Caco-2 (cell line): Measurements from ENCODE around the gene TNS4. TPM values are rescaled to one million over a fixed set of nuclear protein-coding genes. Genes with fewer than 3 reads are reported as not detected.

Experiments
- BruUV-seq: library from RNA; stranded (reverse); fragments of 400-500 nt; replicated peaks from 2 replicates; lab custom pipeline; 2021; lab: Mats Ljungman, UMichigan
- CTCF ChIA-PET: fragments of 300-600 bp; sonication (Branson Sonifier 250); formaldehyde crosslinking; loops from one replicate; lab custom pipeline; 2022; ENCODE audit warnings: antibody characterized with exemption; lab: Charles Lee
- POLR2A ChIA-PET: fragments of 300-600 bp; sonication (Branson Sonifier 250); formaldehyde crosslinking; loops from one replicate; lab custom pipeline; 2022; ENCODE audit warnings: antibody characterized with exemption; lab: Charles Lee
- DNase-seq, 2 experiments: peaks; one replicate each; pipeline versions ENCODE4 v3.0.0 to v3.0.0-alpha.2; 2020 to 2022
- H3K27me3 ChIP-seq: replicated peaks from 2 replicates; pipeline ENCODE4 v1.6.0; 2011; ENCODE audit warnings: low read length; ENCODE audit not compliant: control insufficient read depth, insufficient read depth
- H3K36me3 ChIP-seq: 2 replicates; pipeline ENCODE4 v1.5.1; 2011; ENCODE audit warnings: low read length; ENCODE audit not compliant: control insufficient read depth, insufficient read depth
- H3K4me1 ChIP-seq: fragments of 250-450 bp; sonication (Bioruptor Pico); 2 replicates; pipeline ENCODE4 v1.5.1; 2020; ENCODE audit warnings: mild to moderate bottlenecking
- H3K4me3 ChIP-seq: 2 replicates; pipeline ENCODE4 v1.5.1; 2011; ENCODE audit warnings: low read depth, mild to moderate bottlenecking, control low read depth, low read length
- H3K9me3 ChIP-seq: fragments of 250-450 bp; sonication (Bioruptor Pico); 2 replicates; pipeline ENCODE4 v1.5.1; 2020; ENCODE audit warnings: mild to moderate bottlenecking, moderate library complexity
- H3K27ac Mint-ChIP-seq: one replicate; pipeline ENCODE4 v1.8.0; 2022; ENCODE audit warnings: mixed read lengths; ENCODE audit not compliant: unreplicated experiment
- H3K27me3 Mint-ChIP-seq: one replicate; pipeline ENCODE4 v1.8.0; 2022; ENCODE audit warnings: mixed read lengths; ENCODE audit not compliant: insufficient read depth, unreplicated experiment
- H3K36me3 Mint-ChIP-seq: one replicate; pipeline ENCODE4 v1.8.0; 2022; ENCODE audit warnings: mild to moderate bottlenecking, mixed read lengths; ENCODE audit not compliant: insufficient read depth, unreplicated experiment
- H3K4me1 Mint-ChIP-seq: one replicate; pipeline ENCODE4 v1.8.0; 2022; ENCODE audit warnings: low read depth, mixed read lengths; ENCODE audit not compliant: unreplicated experiment
- H3K4me3 Mint-ChIP-seq: one replicate; pipeline ENCODE4 v1.8.0; 2022; ENCODE audit warnings: mild to moderate bottlenecking, moderate library complexity, mixed read lengths; ENCODE audit not compliant: unreplicated experiment
- H3K9me3 Mint-ChIP-seq: one replicate; pipeline ENCODE4 v1.8.0; 2022; ENCODE audit warnings: mixed read lengths; ENCODE audit not compliant: unreplicated experiment
- CTCF ChIP-seq, 2 experiments: fragments of 200-600 bp in 1 of 2; IDR thresholded peaks; 1 replicate in 1 of 2; 2 replicates in 1 of 2; pipeline versions ENCODE4 v1.5.1 to v1.8.0; 2011 to 2022; ENCODE audit warnings: antibody characterized with exemption in 1 of 2, control low read depth in 1 of 2, inconsistent platforms in 1 of 2, low read depth in 1 of 2, low read length in 1 of 2, mild to moderate bottlenecking in 1 of 2, moderate library complexity in 1 of 2; ENCODE audit not compliant: insufficient read depth in 1 of 2, severe bottlenecking in 1 of 2, unreplicated experiment in 1 of 2
- intact Hi-C: fragments of 100-400 bp; cut with micrococcal nuclease; formaldehyde crosslinking; loops from one replicate; pipeline ENCODE4 v1.10.0; 2022; ENCODE audit not compliant: unreplicated experiment
- total RNA-seq: library from RNA; stranded (reverse); gene quantifications from 2 replicates; pipeline ENCODE4 v1.2.3, GENCODE V29; 2022

TNS4 gene
- total RNA-seq, 1 experiment from 2014 or later = not detected

- Mint-ChIP-seq H3K27me3 (no peaks in the 10 kb centered on the region), H3K27ac (no peak overlapping the region), H3K4me1 (peaks cover 6% of the 10 kb centered on the region), H3K4me3 (no peak overlapping the region), H3K9me3 (no peaks in the 10 kb centered on the region), H3K36me3 (no peaks in the 10 kb centered on the region)
- no peak for TF ChIP-seq CTCF (IDR thresholded peaks at IDR 0.05; ENCODE audit: insufficient read depth in 1 of 2, low read depth in 1 of 2, low read length in 1 of 2, severe bottlenecking in 1 of 2, unreplicated experiment in 1 of 2)
- ChIA-PET POLR2A (no interaction called here), CTCF (interaction anchor here (1.3 kb wide), 1 partner anchor 74 kb away, joined by 3 read pairs; no protein-coding TSS in a partner anchor)
- Histone ChIP-seq H3K36me3 (no peaks in the 10 kb centered on the region), H3K9me3 (no peaks in the 10 kb centered on the region), H3K4me1 (no peaks in the 10 kb centered on the region), H3K4me3 (no peak overlapping the region), H3K27me3 (no peaks in the 10 kb centered on the region)
- no peak for DNase-seq
- no TSS peak for BruUV-seq
- intact Hi-C loops = no loop called here
Measured at GRCh38 chr17:40436636-40437035, 64.8 kb downstream of the TNS4 start.

- BruUV-seq = no TSS peak
- Mint-ChIP-seq H3K27me3 (no peaks in the 10 kb centered on the region), H3K4me3 (no peak overlapping the region), H3K36me3 (peaks cover 5% of the 10 kb centered on the region), H3K9me3 (no peaks in the 10 kb centered on the region), H3K4me1 (peaks cover 11% of the 10 kb centered on the region), H3K27ac (no peak overlapping the region)
- Histone ChIP-seq H3K9me3 (peaks cover 6% of the 10 kb centered on the region), H3K36me3 (no peaks in the 10 kb centered on the region), H3K4me1 (no peaks in the 10 kb centered on the region), H3K27me3 (no peaks in the 10 kb centered on the region), H3K4me3 (no peak overlapping the region)
- ChIA-PET CTCF (interaction anchor here (1.5 kb wide), 1 partner anchor 10 kb away, joined by 5 read pairs; the partner anchor contains the start of gene IGFBP4), POLR2A (no interaction called here)
- peak in 1 of 2 experiments; percentile 56 for DNase-seq
- peak; percentile 68 to 70 for TF ChIP-seq CTCF (IDR thresholded peaks at IDR 0.05; ENCODE audit: insufficient read depth in 1 of 2, low read depth in 1 of 2, low read length in 1 of 2, severe bottlenecking in 1 of 2, unreplicated experiment in 1 of 2)
- intact Hi-C loops = no loop called here
Measured at GRCh38 chr17:40433551-40434415, 67.6 kb downstream of the TNS4 start.

GRCh38 chr17:40432864-40433528 lies 68.4 kb downstream of the TNS4 start:
- peaks cover 11% of the 10 kb centered on the region for H3K4me1 Mint-ChIP-seq

More at GRCh38 chr17:40432864-40433528, 68.4 kb downstream of the TNS4 start:
- H3K4me1 ChIP-seq = no peaks in the 10 kb centered on the region
- H3K27ac Mint-ChIP-seq = no peak overlapping the region
- peak in 1 of 2 experiments; percentile 15 for DNase-seq
- H3K4me3 ChIP-seq = no peak overlapping the region
- peaks cover 5% of the 10 kb centered on the region for H3K36me3 Mint-ChIP-seq
- no peak overlapping the region for H3K4me3 Mint-ChIP-seq
- CTCF ChIA-PET = interaction anchor here (1.5 kb wide), 1 partner anchor 11 kb away, joined by 5 read pairs; the partner anchor contains the start of gene IGFBP4
- intact Hi-C loops = no loop called here
- no peaks in the 10 kb centered on the region for H3K27me3 ChIP-seq
- no peak for TF ChIP-seq CTCF (IDR thresholded peaks at IDR 0.05; ENCODE audit: insufficient read depth in 1 of 2, low read depth in 1 of 2, low read length in 1 of 2, severe bottlenecking in 1 of 2, unreplicated experiment in 1 of 2)
- peaks cover 6% of the 10 kb centered on the region for H3K9me3 ChIP-seq
- no TSS peak for BruUV-seq
- H3K9me3 Mint-ChIP-seq = no peaks in the 10 kb centered on the region
- H3K27me3 Mint-ChIP-seq = no peaks in the 10 kb centered on the region
- POLR2A ChIA-PET = no interaction called here
- no peaks in the 10 kb centered on the region for H3K36me3 ChIP-seq
